GM21515 (cell line): ENCODE measurements around the gene RNF20.
"Not testable (repeated sequence)": the region's sequence is repeated elsewhere in the genome, so short reads cannot be mapped to it uniquely, and the experiment has no call there.

Experiments used
- ATAC-seq: cut with Tn5 transposase; IDR thresholded peaks from one replicate; pipeline ENCODE4 v1.9.1; 2021; ENCODE audit not compliant: unreplicated experiment

The RNF20 gene

DNA sequence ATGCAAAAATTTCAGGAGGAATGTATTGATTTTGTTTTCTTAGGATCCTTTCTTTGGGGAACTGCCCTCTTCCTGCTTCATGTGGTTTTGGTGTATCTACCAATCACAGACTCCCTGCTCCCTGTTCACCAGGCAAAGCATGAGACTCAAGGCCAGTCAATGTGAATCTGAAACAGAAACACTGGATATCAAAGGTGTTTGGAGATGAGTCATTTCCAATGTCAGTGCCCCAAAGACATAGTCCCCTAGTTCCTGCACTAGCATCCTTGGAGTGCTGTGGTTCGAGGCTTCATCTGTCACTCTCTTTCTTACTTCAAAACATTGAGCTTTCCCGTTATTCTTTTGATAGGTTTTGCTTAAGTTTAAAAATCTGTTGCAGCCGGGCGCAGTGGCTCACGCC lies 53.0 kb downstream of the RNF20 start:
- ATAC-seq: peak; percentile 85

DNA sequence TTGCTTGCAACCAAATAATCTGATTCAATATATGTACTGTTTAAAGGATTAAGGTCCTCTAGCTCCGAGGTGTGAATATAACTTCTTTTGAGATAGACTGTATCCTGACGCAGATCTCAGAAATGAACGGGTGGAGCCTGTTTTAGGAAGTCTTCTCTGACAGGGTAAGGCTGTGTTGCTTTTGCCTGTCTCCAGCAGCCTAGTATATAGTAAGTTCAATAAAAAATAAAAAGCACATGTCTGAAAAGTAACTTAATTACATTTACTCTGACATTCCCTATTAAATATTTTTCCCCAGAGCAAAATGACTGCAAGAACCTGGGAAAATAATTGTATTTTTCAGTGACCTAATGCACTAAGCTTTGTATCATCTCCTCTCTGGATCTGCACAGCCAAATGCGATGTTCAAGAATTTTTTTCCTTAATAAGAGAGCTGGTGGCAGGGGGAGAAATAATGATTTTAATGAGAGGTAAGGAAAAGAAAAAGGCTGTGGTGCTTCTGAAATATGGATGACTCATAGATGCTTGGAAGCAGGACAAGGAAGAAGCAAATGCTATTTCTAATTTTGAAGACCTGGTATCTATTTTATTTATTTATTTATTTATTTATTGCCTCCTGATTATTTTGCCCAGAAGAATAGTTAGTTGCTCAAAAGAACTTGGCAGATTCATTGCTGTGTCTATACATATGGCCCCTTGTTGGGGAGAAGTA lies 53.8 kb downstream of the RNF20 start:
- no peak for ATAC-seq

DNA sequence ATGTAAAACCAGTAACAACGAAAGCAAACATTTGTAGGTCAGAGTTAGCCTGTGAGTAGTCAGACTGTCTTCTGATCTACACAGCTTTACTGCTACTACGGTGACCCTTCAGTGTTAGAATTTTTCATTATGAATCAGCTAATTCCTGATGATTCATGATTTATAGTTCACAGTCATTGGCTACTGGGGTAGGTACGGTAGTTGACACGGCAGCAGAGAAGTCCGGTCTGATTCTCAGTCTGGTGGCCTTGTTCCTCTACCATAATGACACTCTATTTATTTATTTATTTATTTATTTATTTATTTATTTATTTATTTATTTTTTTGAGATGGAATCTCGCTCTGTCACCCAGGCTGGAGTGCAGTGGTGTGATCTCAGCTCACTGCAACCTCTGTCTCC lies 56.4 kb downstream of the RNF20 start:
- not testable (repeated sequence) for ATAC-seq

DNA sequence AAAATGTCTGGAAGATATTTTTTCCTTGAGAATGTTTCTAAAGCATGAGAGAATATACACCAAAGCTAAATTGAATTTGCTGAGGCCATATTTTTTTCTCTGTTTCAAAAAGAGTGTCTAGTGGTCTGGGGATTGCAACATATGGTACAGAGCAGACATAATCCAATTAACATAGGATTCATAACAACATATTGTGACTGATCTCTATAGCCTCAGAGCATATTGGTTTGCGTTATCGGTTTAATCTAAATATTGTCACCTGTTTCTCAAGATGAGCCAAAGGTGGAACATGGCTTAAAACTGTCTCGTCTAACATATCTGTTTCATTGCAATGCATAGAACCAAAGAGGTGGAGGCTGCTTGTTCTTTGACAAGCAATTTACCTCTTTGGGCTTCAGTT lies 57.2 kb downstream of the RNF20 start:
- ATAC-seq: no peak

DNA sequence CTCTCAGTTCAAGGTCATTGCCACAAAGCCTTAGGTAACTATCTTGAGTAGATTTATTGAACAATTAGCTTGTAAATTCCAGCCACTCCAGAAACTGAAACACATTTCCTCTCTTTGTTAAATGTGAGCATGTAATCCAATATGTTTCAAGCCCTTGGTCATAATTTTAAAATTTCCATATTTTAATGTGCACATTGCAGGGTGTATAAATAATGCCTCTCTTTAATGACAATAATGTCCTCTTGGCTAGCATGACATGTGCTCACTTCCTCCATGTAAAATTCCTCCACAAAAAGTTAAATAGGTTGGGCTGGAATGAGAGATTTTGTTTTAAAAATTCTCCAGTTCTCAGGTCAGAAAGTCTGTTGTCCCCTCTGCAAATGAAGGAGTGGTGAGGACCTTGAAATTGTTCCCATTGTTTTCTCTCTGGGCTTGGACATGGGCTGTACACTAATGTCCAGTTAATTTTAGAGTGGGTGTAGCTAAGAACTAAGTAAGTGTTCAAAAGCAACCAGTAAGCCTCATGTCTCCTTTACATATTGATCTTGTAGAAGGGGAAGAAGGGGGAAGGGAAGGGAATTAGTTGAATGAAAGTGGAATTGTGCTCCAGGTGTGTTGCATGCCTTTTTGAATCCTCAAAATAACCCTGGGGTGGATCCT lies 58.3 kb downstream of the RNF20 start:
- ATAC-seq: no peak

DNA sequence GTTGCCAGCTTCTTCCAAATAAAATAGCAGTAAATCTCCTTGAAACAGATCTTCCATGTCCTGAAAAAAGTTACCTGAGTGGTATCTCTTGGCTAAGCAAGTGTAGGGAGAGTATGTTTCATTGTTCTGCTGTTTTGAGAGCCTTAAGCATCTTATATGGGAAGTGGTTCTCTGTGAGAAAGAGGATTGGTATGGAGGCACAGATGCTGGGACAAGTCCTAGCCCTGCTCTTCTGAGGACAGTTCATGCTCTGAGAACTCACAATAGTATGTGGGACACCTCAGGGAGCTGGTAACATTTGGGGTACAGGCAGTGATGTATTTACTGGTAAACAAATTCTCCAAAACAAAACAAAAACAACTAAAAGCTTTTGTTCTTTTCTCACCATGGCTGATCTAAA lies 59.1 kb downstream of the RNF20 start:
- no peak for ATAC-seq

DNA sequence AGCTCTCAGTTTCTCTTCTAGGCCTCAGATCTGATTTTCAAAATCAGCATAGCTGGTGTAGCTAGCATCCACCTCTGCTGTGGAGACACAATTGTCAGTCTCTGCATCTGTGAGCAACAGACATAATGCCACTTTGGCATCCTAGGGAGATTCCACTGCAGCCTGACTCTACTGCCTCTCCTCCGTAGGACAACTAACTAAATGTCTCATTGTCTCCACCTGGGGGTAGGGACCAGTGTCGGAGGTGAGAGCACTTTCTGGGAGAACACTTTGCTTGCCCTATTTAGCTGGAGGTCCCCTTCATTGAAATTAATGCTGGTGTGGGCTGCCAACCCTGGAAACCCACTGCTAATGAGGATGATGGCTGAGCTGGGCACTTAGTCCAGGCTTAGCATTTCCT lies 59.7 kb downstream of the RNF20 start:
- no peak for ATAC-seq

DNA sequence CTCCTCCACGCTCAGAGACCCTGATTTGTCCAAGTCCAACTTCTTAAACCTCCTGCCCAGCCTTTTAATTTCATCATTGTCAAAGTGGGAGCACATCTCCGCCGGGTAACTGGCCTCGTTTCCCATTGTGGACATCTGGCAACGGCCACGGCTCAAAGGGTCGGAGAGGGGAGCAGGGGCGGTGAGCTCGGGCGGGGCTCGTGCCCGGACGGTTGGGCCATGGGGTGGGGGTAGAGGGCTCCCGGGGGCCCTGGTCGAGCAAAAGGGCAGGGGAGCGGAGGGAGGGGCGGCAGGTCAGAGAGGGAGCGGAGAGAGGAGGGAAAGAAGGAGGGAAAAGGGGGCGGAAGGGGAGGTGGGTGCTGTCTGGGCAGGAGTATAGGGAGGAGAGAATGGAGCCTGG lies 61.1 kb downstream of the RNF20 start, which contains the start of gene PPP3R2:
Gene PPP3R2, minus strand, starts transcription at position 174 of the 400 bp plus-strand sequence. Its CDS starts 48 bp downstream, at position 126.
- no peak for ATAC-seq

DNA sequence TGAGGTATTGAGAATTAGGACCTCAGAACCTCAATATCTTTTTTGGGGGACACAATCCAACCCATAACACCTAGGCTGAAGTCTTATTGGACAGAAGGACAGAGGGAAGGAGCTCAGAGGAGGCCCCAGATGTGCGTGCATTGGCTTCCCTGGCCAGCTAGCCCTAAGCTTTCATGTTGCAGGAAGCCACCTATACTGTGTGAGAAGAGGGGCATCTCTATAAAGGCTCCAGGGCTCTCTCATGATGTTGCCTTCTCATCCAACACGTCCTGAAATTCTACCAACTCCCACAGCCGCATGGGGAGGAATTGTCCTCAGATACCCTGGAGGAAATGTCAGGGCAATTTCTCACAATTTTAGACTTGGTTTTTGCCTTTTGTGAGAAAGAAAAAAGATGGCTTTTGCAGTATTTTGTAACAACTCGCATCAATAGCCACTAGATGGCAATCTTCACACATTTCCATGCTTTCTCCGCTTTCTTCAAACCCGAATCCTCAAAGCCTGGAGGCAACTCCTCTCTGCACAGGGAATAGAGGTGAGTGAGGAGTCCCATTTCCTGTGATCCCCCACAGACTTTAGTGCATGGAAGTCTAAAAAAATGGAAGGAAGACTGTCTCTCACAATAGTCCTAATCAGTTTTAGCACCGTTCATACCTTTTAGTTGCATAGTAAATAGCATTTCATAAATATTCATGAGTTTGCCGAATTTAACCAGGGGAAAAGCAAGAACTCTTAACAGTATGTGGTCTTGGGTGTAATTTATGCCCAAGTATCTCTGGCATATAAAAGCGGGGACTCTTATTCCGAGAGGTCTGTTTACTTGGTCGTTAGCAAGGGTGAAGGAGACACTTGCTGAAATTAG lies 68.5 kb downstream of the RNF20 start:
- ATAC-seq: peak; percentile 50

DNA sequence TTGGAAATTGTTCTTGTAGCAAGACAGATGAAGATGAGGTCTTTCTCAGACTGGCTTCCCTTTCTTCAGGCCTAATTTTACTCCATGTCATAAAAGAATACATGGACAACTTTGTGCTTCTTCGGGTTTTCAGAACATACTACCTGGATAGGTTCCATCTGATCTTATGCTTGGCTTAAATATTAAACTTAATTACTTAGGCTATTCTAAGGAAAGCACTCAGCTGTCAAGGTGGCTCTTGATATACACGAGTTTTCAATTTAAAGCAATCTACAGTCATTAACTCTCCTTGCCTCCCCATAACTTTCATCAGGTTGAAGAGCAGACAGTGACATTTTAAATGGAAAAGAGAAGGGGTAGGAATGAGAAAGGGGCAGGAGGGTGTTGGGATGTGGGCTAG lies 70.6 kb downstream of the RNF20 start:
- ATAC-seq: no peak

DNA sequence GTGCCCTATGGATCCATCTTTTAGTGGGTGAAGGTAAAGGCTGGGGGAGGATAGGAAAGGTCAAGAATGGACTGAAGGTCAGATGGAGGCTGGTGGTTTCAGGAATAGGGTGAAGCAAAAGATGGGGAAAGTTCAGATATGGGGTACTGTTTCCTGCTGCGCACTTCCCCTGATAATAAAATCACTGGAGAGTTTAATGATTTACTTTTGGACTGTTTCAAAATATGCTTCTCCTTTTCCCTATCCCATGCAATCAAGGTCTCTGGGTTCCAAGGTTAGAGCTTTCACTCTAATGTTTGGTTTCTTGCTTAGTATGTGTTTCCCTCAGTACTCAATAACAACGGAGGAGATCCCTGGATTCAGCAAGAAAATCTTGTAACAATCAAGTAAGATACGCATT lies 71.9 kb downstream of the RNF20 start:
- no peak for ATAC-seq
